MM.1S (cell line): ENCODE data around the gene CPXM2.

Experiments
- CTCF ChIP-seq: fragments of 300-600 bp; sonication (generic); IDR thresholded peaks from 2 replicates; pipeline ENCODE4 v1.5.1; 2016; ENCODE audit warnings: antibody characterized with exemption, low read length, mixed read lengths
- EZH2phosphoT487 ChIP-seq: fragments of 300-600 bp; sonication (generic); IDR thresholded peaks from 2 replicates; pipeline ENCODE4 v1.6.1; 2018; ENCODE audit warnings: antibody characterized with exemption, low read length

DNA sequence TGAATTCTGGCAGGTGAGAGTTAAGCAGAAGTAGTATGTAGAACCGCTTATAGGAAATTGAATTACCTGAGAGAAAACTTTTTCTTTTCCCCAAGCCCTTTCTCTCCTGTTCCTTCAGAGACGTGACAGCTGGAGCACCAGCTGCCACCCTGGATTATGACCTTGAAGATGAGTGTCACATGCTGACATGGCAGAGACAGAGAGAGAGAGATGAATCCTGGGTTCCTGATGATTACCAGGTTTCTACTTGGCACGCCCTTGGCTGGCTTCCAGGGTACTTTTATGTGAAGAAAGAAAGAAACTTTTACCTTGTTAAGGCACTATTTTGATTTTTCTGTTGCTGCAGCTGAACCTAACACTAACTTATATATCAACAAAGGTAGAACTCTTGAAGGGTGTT, 125.6 kb downstream of the CPXM2 start:
- TF ChIP-seq EZH2phosphoT487 (no peak), CTCF (no peak)
